Measurements from ENCODE around the gene UBALD2.

DNA sequence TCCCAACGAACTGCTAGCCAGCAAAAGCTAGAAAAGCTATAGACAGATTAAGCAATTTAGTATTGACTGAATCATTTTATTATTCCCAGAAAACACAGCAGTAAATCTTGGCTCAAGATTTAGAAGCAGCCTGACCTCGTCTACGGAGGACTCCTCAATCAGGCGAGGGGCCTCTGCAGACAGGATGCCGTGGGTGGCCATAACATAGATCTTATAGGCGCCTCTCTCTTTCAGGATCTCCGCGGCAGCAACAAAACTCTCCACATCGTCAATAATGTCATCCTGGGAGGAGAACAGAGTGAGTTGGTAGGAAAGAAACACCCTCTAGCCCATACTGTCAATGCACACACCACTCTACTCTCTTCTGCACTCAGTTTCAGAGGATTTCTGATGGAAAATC is 47.6 kb downstream of the UBALD2 start:
- no peak for TF ChIP-seq FOXP2 (optimal IDR thresholded peaks at IDR 0.05; ENCODE audit: control extremely low read depth, extremely low read length, insufficient read depth)
- no peak for TF ChIP-seq EZH2 (IDR thresholded peaks at IDR 0.05)
- no peak for TF ChIP-seq POLR2AphosphoS5 (IDR thresholded peaks at IDR 0.05; ENCODE audit: borderline replicate concordance, low read depth, low read length)
